IMR-90 (cell line): ENCODE data around the gene PTPN11. TPM values are rescaled to one million over a fixed set of nuclear protein-coding genes. Genes with fewer than 3 reads are reported as not detected.

Experiments
- ATAC-seq: fragments of 200-7000 bp; cut with Tn5 transposase; 2 replicates; pipeline ENCODE4 v1.9.1; 2020; ENCODE audit warnings: low read depth, mild to moderate bottlenecking, moderate library complexity
- BruUV-seq: library from RNA; stranded (reverse); fragments of 400-500 nt; replicated peaks from 2 replicates; lab custom pipeline; 2021; lab: Mats Ljungman, UMichigan
- CTCF ChIA-PET: fragments of 300-600 bp; formaldehyde crosslinking; extraction: SDS; loops from one replicate; lab custom pipeline; 2021; ENCODE audit warnings: antibody characterized with exemption; lab: Yijun Ruan, JAX
- POLR2A ChIA-PET: fragments of 300-600 bp; sonication (Branson Sonifier 250); formaldehyde crosslinking; loops from one replicate; lab custom pipeline; 2022; ENCODE audit warnings: antibody characterized with exemption; ENCODE audit not compliant: unreplicated experiment; lab: Charles Lee
- DNase-seq: peaks from one replicate; pipeline ENCODE4 v3.0.0; 2013
- H2AFZ ChIP-seq: replicated peaks from 2 replicates; pipeline ENCODE3; 2013; ENCODE audit warnings: low read length, mild to moderate bottlenecking; ENCODE audit not compliant: poor library complexity
- H2AK5ac ChIP-seq: 2 replicates; pipeline ENCODE4 v1.6.1; 2013; ENCODE audit warnings: low read depth, low read length, inconsistent platforms
- H2AK9ac ChIP-seq: replicated peaks from 2 replicates; pipeline ENCODE3; 2013; ENCODE audit warnings: mild to moderate bottlenecking, low read depth, low read length, moderate library complexity; ENCODE audit not compliant: poor library complexity
- H2BK120ac ChIP-seq: 2 replicates; pipeline ENCODE4 v1.6.1; 2013; ENCODE audit warnings: low read depth, low read length, inconsistent platforms
- H2BK15ac ChIP-seq: 3 replicates; pipeline ENCODE4 v1.6.1; 2013; ENCODE audit warnings: low read depth, low read length, inconsistent platforms
- H2BK20ac ChIP-seq: 2 replicates; pipeline ENCODE4 v1.6.1; 2013; ENCODE audit warnings: low read depth, mild to moderate bottlenecking, inconsistent platforms, low read length, moderate library complexity
- H2BK5ac ChIP-seq: 2 replicates; pipeline ENCODE4 v1.6.1; 2013; ENCODE audit warnings: mild to moderate bottlenecking, low read depth, low read length, inconsistent platforms; ENCODE audit not compliant: poor library complexity, severe bottlenecking
- H3K14ac ChIP-seq: replicated peaks from 2 replicates; pipeline ENCODE4 v1.6.1; 2013; ENCODE audit warnings: low read depth, low read length, inconsistent platforms
- H3K18ac ChIP-seq: 2 replicates; pipeline ENCODE4 v1.6.1; 2013; ENCODE audit warnings: low read depth, low read length, control low read depth
- H3K23ac ChIP-seq: 2 replicates; pipeline ENCODE4 v1.6.1; 2013; ENCODE audit warnings: low read depth, low read length, inconsistent platforms
- H3K27ac ChIP-seq: 2 replicates; pipeline ENCODE4 v1.5.1; 2013; ENCODE audit warnings: mild to moderate bottlenecking, control low read depth, low read length; ENCODE audit not compliant: insufficient read depth
- H3K27me3 ChIP-seq: 2 replicates; pipeline ENCODE4 v1.6.1; 2013; ENCODE audit warnings: low read length; ENCODE audit not compliant: control insufficient read depth, insufficient read depth
- H3K36me3 ChIP-seq: 2 replicates; pipeline ENCODE4 v1.6.1; 2013; ENCODE audit warnings: low read length, mixed read lengths; ENCODE audit not compliant: control insufficient read depth, insufficient read depth
- H3K4ac ChIP-seq: 2 replicates; pipeline ENCODE4 v1.6.1; 2013; ENCODE audit warnings: low read depth, low read length, inconsistent platforms
- H3K4me1 ChIP-seq: 2 replicates; pipeline ENCODE4 v1.6.1; 2013; ENCODE audit warnings: low read length, mixed read lengths; ENCODE audit not compliant: control insufficient read depth, insufficient read depth
- H3K4me2 ChIP-seq: 2 replicates; pipeline ENCODE4 v1.6.1; 2013; ENCODE audit warnings: low read depth, mild to moderate bottlenecking, control low read depth, low read length, moderate library complexity
- H3K4me3 ChIP-seq: 2 replicates; pipeline ENCODE4 v1.5.1; 2013; ENCODE audit warnings: low read depth, mild to moderate bottlenecking, control low read depth, low read length, moderate library complexity; ENCODE audit not compliant: insufficient read depth
- H3K56ac ChIP-seq: 2 replicates; pipeline ENCODE4 v1.6.1; 2013; ENCODE audit warnings: low read length, inconsistent platforms; ENCODE audit not compliant: insufficient read depth; ENCODE audit errors: extremely low read depth
- H3K79me1 ChIP-seq, 2 experiments: 2 replicates each; pipeline ENCODE4 v1.6.1; 2013; ENCODE audit warnings: low read length in 2 of 2, inconsistent platforms in 1 of 2, low read depth in 1 of 2
- H3K9ac ChIP-seq: 2 replicates; pipeline ENCODE4 v1.6.1; 2013; ENCODE audit warnings: low read depth, low read length, control low read depth
- H3K9me1 ChIP-seq: 2 replicates; pipeline ENCODE4 v1.6.1; 2013; ENCODE audit warnings: low read length, inconsistent platforms; ENCODE audit not compliant: insufficient read depth
- H3K9me3 ChIP-seq: 2 replicates; pipeline ENCODE4 v1.6.1; 2013; ENCODE audit warnings: low read length; ENCODE audit not compliant: control insufficient read depth, insufficient read depth
- H4K20me1 ChIP-seq: 2 replicates; pipeline ENCODE4 v1.6.1; 2013; ENCODE audit warnings: low read length, inconsistent platforms; ENCODE audit not compliant: insufficient read depth
- H4K5ac ChIP-seq: 2 replicates; pipeline ENCODE4 v1.6.1; 2013; ENCODE audit warnings: mild to moderate bottlenecking, low read depth, low read length, control low read depth
- H4K8ac ChIP-seq, 2 experiments: 2 replicates each; pipeline ENCODE4 v1.6.1; 2013; ENCODE audit warnings: low read depth in 2 of 2, low read length in 2 of 2, control low read depth in 1 of 2, inconsistent platforms in 1 of 2
- H4K91ac ChIP-seq: 2 replicates; pipeline ENCODE4 v1.6.1; 2013; ENCODE audit warnings: low read depth, low read length, inconsistent platforms; ENCODE audit not compliant: insufficient read depth
- NFE2L2 ChIP-seq: fragments of 150-350 bp; IDR thresholded peaks from 2 replicates; pipeline ENCODE4 v1.6.1; 2016; ENCODE audit warnings: low read depth, mild to moderate bottlenecking, low read length
- RAD21 ChIP-seq: IDR thresholded peaks from 2 replicates; pipeline ENCODE4 v1.6.1; 2012; ENCODE audit warnings: low read length, improper control_type of control experiment
- WGBS, 2 experiments: methylation state at CpG; one replicate each; pipeline versions ENCODE4 v1.1.5 to v1.1.7; 2013; ENCODE audit warnings: missing lambda C conversion rate in 2 of 2; ENCODE audit not compliant: insufficient read length in 1 of 2; ENCODE audit errors: extremely low coverage in 2 of 2; 5-methylcytosine and 5-hydroxymethylcytosine counted together
- dilution Hi-C: fragments of 300-500 bp; cut with HindIII; formaldehyde crosslinking; loops from one replicate; pipeline ENCODE4 v1.14.3; 2018; ENCODE audit warnings: low sequenced_read_pairs; ENCODE audit not compliant: unreplicated experiment
- in situ Hi-C: fragments of 300-500 bp; cut with MboI; formaldehyde crosslinking; loops from 3 replicates; pipeline ENCODE4 v1.14.3; 2019; ENCODE audit warnings: low sequenced_read_pairs, inconsistent platforms, mixed read lengths
- intact Hi-C: fragments of 100-400 bp; cut with micrococcal nuclease; formaldehyde crosslinking; loops from 2 replicates; pipeline ENCODE4 v1.10.0; 2022
- polyA plus RNA-seq, 3 experiments: library from polyadenylated mRNA; depleted of rRNA; stranded (reverse); fragments of >200 nt; gene quantifications; 2 replicates each; pipeline ENCODE4 v1.2.3, GENCODE V29; 2012; ENCODE audit warnings: low replicate concordance in 1 of 3
- total RNA-seq: library from RNA; depleted of rRNA; stranded (reverse); fragments of >200 nt; gene quantifications from 2 replicates; pipeline ENCODE4 v1.2.3, GENCODE V29; 2012

PTPN11 gene
- total and polyA plus RNA-seq, 2 of the 4 experiments (the other 2 are of a cell fraction), result 52.9 to 135 TPM

- Histone ChIP-seq H3K56ac (no peak overlapping the region), H3K23ac (no peak overlapping the region), H3K9me1 (no peaks in the 10 kb centered on the region; the same call in 1 of the 2 replicates), H3K9me3 (no peaks in the 10 kb centered on the region), H4K91ac (no peak overlapping the region), H3K4me2 (no peak overlapping the region), H2BK5ac (no peak overlapping the region), H4K5ac (no peak overlapping the region), H4K8ac (no peak overlapping the region), H2AK9ac (no peak overlapping the region), H3K27ac (no peak overlapping the region), H3K27me3 (no peaks in the 10 kb centered on the region), H3K14ac (no peak overlapping the region), H3K4me3 (no peak overlapping the region), H3K18ac (no peak overlapping the region), H4K20me1 (no peaks in the 10 kb centered on the region), H3K79me1 (no peaks in the 10 kb centered on the region), H3K4me1 (no peaks in the 10 kb centered on the region), H2AFZ (no peak overlapping the region), H2AK5ac (no peak overlapping the region), H2BK20ac (no peak overlapping the region), H3K9ac (no peak overlapping the region), H3K4ac (no peak overlapping the region), H2BK120ac (no peak overlapping the region), H3K36me3 (no peaks in the 10 kb centered on the region), H2BK15ac (no peak overlapping the region)
- WGBS, 2 experiments, result no CpG with 5 or more reads among the region's 4 CpGs
- intact Hi-C loops, result no loop called here
- BruUV-seq, result no TSS peak
- ChIA-PET CTCF (no interaction called here), POLR2A (no interaction called here)
- DNase-seq (no peak), ATAC-seq (no peak)
- in situ Hi-C loops, result no loop called here
- TF ChIP-seq RAD21 (no peak), NFE2L2 (no peak)
- dilution Hi-C loops, result no loop called here
Observed at GRCh38 chr12:112543751-112544150, 125.0 kb downstream of the PTPN11 start.
